Adrenal gland (tissue), 5 donors: ENCODE data around the gene OSBPL2.

Source experiments
- CTCF ChIP-seq, 6 experiments: fragments of 450-650 bp in 4 of 6; fragments of 200-600 bp in 2 of 6; sonication (generic) in 1 of 6; IDR thresholded peaks; 1 replicate in 5 of 6; 2 replicates in 1 of 6; pipeline versions ENCODE4 v1.5.1 to v1.8.0; 2016 to 2021; ENCODE audit warnings: antibody characterized with exemption in 6 of 6, mild to moderate bottlenecking in 2 of 6, moderate library complexity in 1 of 6
- POLR2A ChIP-seq, 2 donors: fragments of 450-650 bp; IDR thresholded peaks; one replicate each; pipeline ENCODE4 v1.6.1; 2017; ENCODE audit warnings: antibody characterized with exemption in 2 of 2, mild to moderate bottlenecking in 2 of 2, moderate library complexity in 1 of 2
- donor health status: DM: no; HTN: no; CAD: no.

GRCh38 chr20:62344092-62344491, 105.8 kb downstream of the OSBPL2 start:
- TF ChIP-seq CTCF (IDR thresholded peaks at IDR 0.05) (no peak), POLR2A (IDR thresholded peaks at IDR 0.05) (no peak)
